Activated T-cell treated with anti-CD3 and anti-CD28 coated beads, Interleukin-2, amount 50 U/mL, for 48 hours (primary cell): ENCODE measurements around the gene MISFA.
A peak's percentile ranks its signal among the peaks of the same experiment; 100 is the strongest.
"Not testable (repeated sequence)": the region's sequence is repeated elsewhere in the genome, so short reads cannot be mapped to it uniquely, and the experiment has no call there.

Source experiments
- DNase-seq, 2 experiments: peaks; one replicate each; pipeline ENCODE4 v3.0.0-alpha.2; 2020

MISFA gene

DNA sequence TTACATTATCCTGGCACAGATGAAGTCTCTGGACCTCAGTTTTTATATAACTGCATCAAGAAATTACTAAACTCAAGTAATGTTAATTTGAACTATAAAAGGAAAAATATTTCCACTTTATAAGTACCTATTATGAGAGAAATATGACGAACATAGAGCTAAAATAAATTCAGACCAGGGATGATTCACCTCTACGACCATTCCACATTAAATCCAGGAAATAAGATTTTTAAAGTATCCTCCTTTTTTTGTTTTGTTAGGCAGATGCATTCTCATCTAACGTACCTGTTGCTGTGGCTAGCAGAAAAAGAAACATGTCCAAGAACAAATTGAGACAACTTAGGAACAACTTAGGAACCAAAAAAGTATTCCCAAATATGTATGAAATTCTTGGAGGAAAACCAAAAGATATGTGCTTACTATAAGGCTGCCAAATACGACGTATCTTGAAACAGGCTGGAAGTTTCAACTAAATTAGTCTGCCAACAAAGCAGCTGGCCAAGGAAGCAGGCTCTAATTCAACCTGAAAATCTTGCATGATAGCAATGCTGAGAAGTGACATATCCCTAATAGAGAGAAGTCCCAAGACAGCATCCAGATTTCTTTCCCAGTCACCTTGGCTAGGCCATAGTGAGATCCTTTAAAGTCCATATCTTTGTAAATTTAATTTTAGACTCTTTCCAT, 18.9 kb downstream of the MISFA start:
- DNase-seq, result no peak

DNA sequence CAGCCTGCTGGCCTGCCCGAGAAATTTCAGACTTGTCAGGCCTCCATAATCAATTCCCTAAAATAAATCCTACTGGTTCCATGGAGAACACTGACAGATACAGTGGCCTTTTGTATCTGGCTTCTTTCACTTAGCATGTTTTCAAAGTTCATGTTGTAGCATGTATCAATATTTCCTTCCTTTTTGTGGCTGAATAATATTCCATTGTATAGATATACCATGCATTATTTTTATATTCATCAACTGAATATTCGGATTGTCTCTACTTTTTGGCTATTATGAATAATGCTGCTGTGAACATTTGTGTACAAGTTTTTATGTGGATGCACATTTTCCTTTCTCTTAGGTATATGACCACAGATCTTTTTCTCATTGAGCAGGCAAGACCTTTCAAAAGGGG, 24.1 kb downstream of the MISFA start:
- no peak for DNase-seq

DNA sequence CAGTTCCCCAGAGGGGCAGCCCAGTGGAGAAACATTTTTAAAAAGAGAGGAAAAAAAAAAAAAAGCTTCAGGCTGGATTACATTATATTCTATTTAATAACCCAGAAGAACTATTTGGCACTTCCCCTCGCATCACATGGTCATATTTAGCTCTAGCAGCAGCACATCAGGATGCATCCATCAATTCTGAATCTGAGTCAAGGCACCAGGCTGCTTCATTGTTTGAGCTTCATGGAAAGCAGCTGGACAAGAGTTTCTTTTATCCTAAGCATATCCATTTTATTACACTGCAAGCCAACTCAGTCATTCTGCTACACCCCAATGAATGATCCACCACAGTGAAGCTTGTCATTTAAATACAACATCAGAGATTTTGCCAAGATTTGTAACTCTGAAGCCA, 24.6 kb downstream of the MISFA start:
- DNase-seq, result no peak

DNA sequence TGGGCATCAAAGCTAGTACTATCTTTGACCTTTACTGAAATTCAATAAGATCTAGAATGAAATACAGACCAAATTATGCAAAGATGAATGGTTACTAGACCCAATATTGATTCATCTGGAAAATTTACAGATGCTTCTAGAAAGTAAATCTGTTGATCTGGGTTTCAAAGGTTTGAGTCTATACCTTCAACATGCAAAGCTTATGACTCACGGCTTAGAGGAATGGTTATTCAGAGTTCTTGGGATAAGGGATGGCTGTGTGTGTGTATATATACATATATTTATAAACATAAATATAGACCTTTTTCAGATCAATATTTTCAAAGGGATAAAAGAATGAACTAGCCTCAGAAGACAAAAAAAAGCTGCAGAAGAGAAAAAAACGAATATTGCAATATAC, 33.3 kb downstream of the MISFA start:
- no peak for DNase-seq

DNA sequence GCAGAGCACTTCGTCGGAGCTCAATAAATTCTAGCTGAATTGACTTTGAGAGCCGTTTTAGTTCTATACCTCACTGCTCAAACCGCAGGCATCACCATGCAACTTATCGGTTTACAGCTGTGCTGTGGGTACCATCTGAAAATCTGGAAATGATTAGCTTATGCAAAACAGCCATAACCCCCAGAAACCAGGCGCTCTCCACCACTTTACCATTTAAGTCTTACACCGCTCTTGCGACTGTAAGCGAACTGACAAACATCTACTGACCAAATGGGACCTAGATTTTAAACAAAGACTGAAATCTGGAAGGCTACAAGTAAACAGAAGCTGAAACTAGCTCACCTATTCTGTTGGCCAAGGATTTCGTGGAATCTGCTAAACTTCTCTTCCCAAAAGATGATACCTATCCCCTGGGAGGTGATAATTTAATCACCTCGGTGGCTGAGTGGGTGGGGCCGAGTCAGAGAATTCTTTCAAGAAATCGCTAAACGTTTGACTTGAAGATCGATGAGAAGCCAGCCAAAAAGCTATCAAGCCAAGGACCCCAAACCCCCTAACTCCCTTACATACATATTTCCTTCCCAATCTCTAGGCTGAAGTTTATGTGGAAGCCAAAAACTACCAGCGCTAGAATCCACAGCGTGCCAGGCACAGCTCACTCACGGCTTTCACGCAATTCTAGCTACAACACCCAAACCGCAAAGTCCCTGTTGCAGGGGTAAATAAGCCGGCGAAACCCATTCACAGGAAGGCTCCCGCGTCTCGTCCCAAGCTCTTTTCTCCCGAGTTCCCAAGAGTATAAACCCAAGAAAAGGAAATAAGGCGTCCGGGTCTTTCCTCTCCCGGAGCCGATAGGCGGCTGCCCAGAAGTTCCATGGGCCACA, 33.9 kb downstream of the MISFA start:
- peak; percentile 24 to 48 for DNase-seq

DNA sequence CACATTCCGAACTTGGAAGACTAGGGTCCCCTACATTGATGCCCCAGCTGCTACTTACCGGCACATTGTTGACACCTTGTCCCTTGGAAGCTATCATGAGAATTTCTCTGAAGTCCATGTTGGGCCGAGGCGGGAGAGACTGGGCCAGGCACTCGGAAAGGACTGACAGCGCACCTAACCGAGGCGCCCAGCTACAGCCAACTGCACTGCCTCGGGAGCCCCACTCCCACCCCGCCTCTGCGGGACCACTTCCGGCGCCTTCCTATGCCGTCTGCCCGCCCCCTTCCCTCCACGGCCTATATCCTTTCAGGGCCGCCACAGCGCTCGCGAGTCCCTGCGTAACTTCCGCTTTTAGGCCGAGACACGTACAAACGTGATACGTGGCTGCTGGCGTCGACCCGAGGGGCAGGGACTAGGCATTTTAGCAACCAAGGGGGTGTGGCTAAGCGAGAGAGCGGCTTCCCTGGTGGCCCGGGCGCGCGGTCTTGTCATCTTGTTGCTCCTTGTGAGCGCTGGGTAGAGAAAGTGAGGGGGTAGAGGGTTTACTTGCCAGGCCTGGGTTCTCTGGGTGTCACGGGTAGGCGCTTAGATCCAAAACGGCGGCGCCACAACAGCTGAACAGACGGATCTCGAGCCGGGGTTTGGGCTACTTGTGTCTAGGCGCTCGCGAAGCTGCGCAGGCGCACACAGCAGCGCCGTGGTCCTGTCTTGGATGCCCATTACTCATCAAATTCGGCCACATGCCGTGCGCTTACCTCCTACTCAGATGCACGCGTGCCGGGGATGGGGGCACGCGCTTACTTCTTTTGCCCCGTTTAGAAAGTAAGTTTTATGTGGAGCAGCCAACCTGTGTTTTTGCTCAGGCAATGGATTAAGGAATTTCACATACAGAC, 34.8 kb downstream of the MISFA start, which contains the start of gene SPTY2D1:
SPTY2D1 (minus strand) TSS at position 203 of the 893 bp plus-strand sequence; CDS start at position 118, 85 bp downstream.
- DNase-seq, result peak; percentile 96 to 97

DNA sequence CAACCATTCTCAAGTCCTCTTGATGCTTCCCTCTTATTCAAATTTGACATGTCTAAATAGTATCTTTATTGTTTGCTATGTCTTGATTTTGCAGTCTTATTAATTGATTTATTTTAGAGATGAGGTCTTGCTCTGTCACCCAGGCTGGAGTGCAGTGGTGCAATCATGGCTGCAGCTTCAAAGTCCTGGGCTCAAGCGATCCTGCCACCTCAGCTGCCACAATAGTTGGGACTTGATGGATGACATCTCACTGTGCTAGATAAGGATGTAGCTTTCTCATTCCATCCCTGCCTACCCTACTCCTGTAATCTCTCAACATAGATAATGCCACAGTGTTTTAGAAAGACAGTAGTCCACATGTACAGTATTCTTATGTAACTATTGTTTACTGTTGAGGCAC, 42.1 kb downstream of the MISFA start:
- no peak for DNase-seq

DNA sequence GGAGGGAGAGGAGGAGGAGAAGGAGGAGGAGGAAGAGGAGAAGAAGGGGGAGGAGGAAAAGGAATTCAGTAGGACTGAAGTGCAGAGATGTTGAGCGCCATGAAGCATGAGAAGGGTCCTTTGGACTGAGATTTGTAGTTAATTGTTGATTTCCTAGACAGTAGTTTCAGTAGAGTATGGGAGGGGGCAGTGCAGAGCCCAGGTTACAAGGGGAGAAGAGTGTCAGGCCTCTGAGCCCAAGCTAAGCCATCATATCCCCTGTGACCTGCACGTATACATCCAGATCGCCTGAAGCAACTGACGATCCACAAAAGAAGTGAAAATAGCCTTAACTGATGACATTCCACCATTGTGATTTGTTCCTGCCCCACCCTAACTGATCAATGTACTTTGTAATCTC, 43.4 kb downstream of the MISFA start:
- not testable (repeated sequence) for DNase-seq

DNA sequence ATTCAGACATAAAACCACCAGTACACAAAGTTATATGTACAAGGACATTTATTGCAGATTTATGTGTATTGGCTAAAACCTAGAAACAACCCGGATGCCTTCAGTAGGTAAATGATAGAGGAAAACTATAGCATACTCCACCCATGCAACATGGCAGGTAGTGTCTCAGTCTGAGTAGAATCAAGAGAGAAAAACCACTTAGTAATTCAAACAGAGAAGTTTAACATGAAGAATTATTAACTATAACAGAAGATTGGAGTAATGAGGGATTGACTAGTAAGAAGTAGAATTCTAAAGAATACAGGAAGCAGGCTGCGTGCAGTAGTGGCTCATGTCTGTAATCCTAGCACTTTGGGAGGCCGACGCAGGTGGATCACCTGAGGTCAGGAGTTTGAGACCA, 50.8 kb downstream of the MISFA start:
- no peak for DNase-seq

DNA sequence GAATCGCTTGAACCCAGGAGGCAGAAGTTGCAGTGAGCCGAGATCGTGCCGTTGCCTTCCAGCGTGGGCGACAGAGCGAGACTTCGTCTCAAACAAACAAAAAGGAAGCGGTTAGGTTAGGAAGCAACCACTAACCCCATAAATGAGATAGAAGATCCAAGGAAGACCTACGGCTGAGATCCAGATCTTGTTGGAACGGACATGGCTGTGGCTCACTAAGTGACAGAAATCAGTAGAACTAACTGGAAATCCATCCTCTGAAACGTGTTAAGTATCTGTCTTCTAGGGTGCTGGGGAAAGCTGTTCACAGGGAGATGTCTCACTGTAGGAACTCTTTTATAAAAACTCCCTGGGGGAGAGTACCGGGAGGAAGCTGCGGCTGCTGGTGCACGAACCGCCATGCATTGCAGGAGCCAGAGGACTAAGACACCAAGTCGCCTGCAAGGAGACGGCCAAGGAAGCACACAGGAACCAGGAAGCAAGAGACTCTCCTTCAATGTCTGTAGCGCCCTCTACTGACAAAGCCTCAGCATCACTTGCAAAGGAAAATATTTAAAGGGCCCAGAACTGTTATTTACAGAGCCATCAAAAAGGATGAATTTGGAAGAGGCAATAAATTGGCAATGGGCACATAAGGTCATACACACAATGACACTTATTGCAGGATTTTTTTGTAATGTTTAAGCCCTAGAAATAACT, 51.4 kb downstream of the MISFA start:
- DNase-seq, result peak; percentile 49
